Lower lobe of right lung (tissue), 2 donors: ENCODE results near the gene MTERF2. TPM values are rescaled to one million over a fixed set of nuclear protein-coding genes. Genes with fewer than 3 reads are reported as not detected.
A peak's percentile ranks its signal among the peaks of the same experiment; 100 is the strongest.

ENCODE experiments used
- ATAC-seq, 2 donors: fragments of 200-7000 bp; cut with Tn5 transposase; one replicate each; pipeline ENCODE4 v1.9.1; 2020 to 2022; ENCODE audit warnings: mild to moderate bottlenecking in 2 of 2, moderate library complexity in 2 of 2
- DNase-seq: peaks from one replicate; pipeline ENCODE4 v3.0.0-alpha.2; 2020
- H3K27ac ChIP-seq: fragments of 200-600 bp; one replicate; pipeline ENCODE4 v1.8.0; 2022
- H3K27me3 ChIP-seq: fragments of 200-600 bp; one replicate; pipeline ENCODE4 v1.8.0; 2022; ENCODE audit warnings: low read depth
- H3K36me3 ChIP-seq: fragments of 200-600 bp; one replicate; pipeline ENCODE4 v1.8.0; 2022; ENCODE audit warnings: mild to moderate bottlenecking
- H3K4me1 ChIP-seq: fragments of 200-600 bp; one replicate; pipeline ENCODE4 v1.8.0; 2022
- H3K4me3 ChIP-seq: fragments of 200-600 bp; one replicate; pipeline ENCODE4 v1.8.0; 2022; ENCODE audit warnings: mild to moderate bottlenecking
- H3K9me3 ChIP-seq: fragments of 200-600 bp; one replicate; pipeline ENCODE4 v1.8.0; 2022
- intact Hi-C: fragments of 100-400 bp; cut with DNase I; formaldehyde crosslinking; loops from one replicate; pipeline ENCODE4 v1.11.0; 2022
- total RNA-seq: library from RNA; stranded (reverse); fragmentation: NEBNext Ultra II Directional; extraction: Animal tissue kit (Norgen Biotek cat#: 25700); gene quantifications from one replicate; pipeline ENCODE4 v1.2.1, GENCODE V29; 2021
- TF ChIP-seq, protein P1 (sequence below): fragments of 200-600 bp; IDR thresholded peaks from one replicate; pipeline ENCODE4 v1.8.0; 2022; ENCODE audit warnings: antibody characterized with exemption, mild to moderate bottlenecking
- donor health status: DM: no; HTN: yes; CAD: no; lungs with severe emphysema.

MTERF2 gene
- total RNA-seq, 1 donor from 2014 or later, result 13.6 TPM

DNA sequence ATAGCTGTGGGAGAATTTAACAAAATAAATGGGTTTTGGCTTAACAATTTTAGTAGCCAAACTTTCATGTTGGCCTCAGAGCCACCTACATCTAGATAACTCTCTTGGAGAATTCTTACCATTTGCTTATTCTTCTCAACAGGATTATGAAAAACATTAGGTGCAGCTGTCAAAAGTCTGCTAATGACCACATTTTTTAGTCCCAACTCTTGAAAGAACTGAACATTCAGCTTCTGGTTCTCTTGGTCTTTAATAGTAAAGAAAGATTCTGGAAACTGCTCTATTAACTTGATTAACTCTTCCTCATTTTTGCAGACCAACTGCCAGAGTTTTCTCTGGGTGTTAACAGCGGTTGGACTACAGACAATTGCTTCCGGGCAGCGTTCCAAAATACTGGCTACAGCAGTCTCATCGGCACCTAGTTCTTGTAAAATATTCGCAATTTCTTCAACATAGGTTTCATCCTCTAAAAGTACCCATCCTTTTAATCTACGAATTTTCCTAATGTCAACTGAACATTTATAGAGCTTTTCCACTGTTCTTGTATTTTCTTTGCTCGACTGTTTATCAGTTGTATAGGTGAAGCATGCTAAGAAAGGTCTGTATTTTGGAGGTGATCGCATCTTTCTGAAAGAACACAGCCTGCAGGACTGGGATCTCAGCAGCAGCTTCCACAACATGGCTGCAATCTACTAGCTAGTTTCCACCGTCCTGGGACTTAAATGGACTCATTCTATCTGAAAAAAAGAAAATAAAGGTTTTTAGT lies 8.7 kb downstream of the MTERF2 start:
- Histone ChIP-seq H3K27ac (no peak overlapping the region), H3K9me3 (no peaks in the 10 kb centered on the region), H3K4me1 (peaks cover 25% of the 10 kb centered on the region), H3K36me3 (no peaks in the 10 kb centered on the region), H3K4me3 (no peak overlapping the region), H3K27me3 (no peaks in the 10 kb centered on the region)
- DNase-seq (no peak), ATAC-seq (no peak)
- TF ChIP-seq, protein P1, sequence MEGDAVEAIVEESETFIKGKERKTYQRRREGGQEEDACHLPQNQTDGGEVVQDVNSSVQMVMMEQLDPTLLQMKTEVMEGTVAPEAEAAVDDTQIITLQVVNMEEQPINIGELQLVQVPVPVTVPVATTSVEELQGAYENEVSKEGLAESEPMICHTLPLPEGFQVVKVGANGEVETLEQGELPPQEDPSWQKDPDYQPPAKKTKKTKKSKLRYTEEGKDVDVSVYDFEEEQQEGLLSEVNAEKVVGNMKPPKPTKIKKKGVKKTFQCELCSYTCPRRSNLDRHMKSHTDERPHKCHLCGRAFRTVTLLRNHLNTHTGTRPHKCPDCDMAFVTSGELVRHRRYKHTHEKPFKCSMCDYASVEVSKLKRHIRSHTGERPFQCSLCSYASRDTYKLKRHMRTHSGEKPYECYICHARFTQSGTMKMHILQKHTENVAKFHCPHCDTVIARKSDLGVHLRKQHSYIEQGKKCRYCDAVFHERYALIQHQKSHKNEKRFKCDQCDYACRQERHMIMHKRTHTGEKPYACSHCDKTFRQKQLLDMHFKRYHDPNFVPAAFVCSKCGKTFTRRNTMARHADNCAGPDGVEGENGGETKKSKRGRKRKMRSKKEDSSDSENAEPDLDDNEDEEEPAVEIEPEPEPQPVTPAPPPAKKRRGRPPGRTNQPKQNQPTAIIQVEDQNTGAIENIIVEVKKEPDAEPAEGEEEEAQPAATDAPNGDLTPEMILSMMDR, result no peak
- intact Hi-C loops, result no loop called here

DNA sequence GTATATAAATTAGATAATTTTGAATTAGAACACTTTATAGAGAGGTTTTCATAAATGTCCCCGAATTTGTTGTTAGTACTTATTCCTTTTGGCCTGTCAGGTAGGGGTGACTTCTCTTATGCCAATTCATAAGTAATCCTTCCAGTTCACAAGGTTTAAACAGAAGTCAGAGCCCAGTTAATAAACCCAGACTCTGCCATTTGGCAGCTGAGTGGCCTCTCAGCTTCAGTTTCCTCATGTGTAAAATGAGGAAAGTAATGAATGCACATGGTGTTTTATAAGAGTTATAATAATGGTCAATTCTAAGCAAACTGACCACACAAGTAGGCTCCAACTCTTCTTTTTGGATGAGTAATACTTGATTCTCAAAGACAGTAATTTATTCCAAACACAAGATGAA lies 10.3 kb downstream of the MTERF2 start:
- DNase-seq (no peak), ATAC-seq (no peak)
- H3K36me3 ChIP-seq, result peaks cover 5% of the 10 kb centered on the region
- no peak overlapping the region for H3K27ac ChIP-seq
- intact Hi-C loops, result no loop called here
- peaks cover 25% of the 10 kb centered on the region for H3K4me1 ChIP-seq
- H3K4me3 ChIP-seq, result no peak overlapping the region
- TF ChIP-seq, protein P1, result no peak
- H3K27me3 ChIP-seq, result no peaks in the 10 kb centered on the region
- H3K9me3 ChIP-seq, result no peaks in the 10 kb centered on the region

DNA sequence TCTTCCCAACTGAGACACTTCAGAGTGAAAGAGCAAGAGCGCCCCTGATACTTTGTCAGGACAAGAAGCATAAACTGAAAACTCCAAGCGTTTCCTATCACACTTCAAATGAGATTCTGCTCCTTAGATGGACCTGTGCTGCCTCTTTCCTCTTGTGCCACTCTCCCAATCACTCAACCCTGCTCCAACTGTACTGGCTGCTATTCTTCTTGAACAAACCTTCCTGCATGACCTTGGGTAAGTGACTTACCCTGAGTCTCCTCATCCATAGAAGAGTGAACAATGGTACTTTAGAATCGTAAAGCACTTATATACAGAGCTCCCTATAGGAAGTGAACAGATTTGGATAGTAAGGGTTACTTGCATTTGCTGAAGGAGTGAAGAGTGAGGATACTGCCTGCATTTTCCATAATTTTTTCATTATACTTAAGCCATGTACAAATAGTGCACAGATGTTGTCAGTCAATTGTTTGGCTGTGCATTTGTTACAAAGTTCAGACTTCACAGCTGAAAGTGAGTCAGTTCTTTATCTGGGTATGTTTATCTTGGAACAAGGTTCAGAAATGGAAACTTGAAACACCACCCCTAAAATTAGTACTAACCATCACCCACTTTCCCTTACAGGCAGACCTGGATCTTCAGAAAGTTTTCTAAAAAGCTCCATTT lies 10.8 kb downstream of the MTERF2 start:
- Histone ChIP-seq H3K4me3 (no peak overlapping the region), H3K27me3 (no peaks in the 10 kb centered on the region), H3K9me3 (no peaks in the 10 kb centered on the region), H3K36me3 (peaks cover 10% of the 10 kb centered on the region), H3K27ac (no peak overlapping the region), H3K4me1 (peaks cover 25% of the 10 kb centered on the region)
- ATAC-seq (no peak), DNase-seq (no peak)
- TF ChIP-seq, protein P1, result no peak
- intact Hi-C loops, result no loop called here

DNA sequence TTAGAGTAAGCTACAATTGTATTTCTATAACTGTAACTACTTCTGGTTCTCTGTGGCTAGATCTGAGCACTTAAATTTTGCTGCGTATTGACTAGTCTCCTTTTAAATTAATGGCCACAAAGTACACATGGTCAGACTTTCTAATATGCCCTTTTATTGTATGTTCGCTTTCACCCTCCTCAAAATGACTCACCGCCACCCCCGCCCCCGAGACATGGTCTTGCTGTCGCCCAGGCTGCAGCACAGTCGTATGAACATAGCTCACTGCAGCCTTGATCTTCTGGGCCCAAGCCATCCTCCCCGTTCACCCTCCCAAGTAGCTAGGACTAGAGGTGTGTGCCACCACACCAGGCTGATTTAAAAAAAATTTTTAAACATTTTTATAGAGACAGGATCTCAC lies 11.8 kb downstream of the MTERF2 start:
- H3K27me3 ChIP-seq, result no peaks in the 10 kb centered on the region
- TF ChIP-seq, protein P1, result no peak
- ATAC-seq, result no peak
- no peak overlapping the region for H3K27ac ChIP-seq
- peaks cover 25% of the 10 kb centered on the region for H3K4me1 ChIP-seq
- no peaks in the 10 kb centered on the region for H3K9me3 ChIP-seq
- intact Hi-C loops, result no loop called here
- no peak for DNase-seq
- peaks cover 21% of the 10 kb centered on the region for H3K36me3 ChIP-seq
- H3K4me3 ChIP-seq, result no peak overlapping the region

DNA sequence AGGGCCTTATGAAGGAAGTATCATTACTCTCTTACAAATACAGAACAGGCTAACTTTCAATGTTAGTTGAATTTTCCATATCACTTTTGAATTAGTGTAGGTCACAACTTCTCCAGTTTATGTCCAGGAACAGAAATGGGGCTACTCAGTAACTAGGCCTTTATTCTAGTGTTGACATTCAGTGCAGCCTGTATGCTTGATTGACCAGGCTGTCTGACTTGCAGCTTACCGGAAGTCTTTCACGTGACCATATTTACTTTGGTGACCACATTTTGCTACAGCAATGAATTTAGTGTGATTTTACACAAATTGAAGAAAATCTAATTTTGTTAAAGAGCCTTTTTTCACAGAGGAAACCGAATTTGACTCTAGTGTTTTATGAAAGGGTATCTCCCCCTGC lies 12.4 kb downstream of the MTERF2 start:
- H3K27me3 ChIP-seq, result no peaks in the 10 kb centered on the region
- intact Hi-C loops, result no loop called here
- peaks cover 25% of the 10 kb centered on the region for H3K4me1 ChIP-seq
- no peak overlapping the region for H3K27ac ChIP-seq
- no peak overlapping the region for H3K4me3 ChIP-seq
- TF ChIP-seq, protein P1, result no peak
- ATAC-seq, result peak in 1 of 2 donors; percentile 46
- no peak for DNase-seq
- H3K9me3 ChIP-seq, result no peaks in the 10 kb centered on the region
- H3K36me3 ChIP-seq, result peaks cover 25% of the 10 kb centered on the region
